CD8-positive, alpha-beta memory T cell (primary cell): ENCODE results near the gene PLA1A. TPM values are rescaled to one million over a fixed set of nuclear protein-coding genes. Genes with fewer than 3 reads are reported as not detected.
A peak's percentile ranks its signal among the peaks of the same experiment; 100 is the strongest.

ENCODE experiments used
- CTCF ChIA-PET: fragments of 350-600 bp; sonication (Branson Sonifier 250); formaldehyde crosslinking; loops from one replicate; lab custom pipeline; 2021; ENCODE audit warnings: antibody characterized with exemption; lab: Charles Lee
- POLR2A ChIA-PET: fragments of 350-600 bp; sonication (Branson Sonifier 250); formaldehyde crosslinking; loops from one replicate; lab custom pipeline; 2021; ENCODE audit warnings: antibody characterized with exemption; lab: Charles Lee
- DNase-seq, 5 donors: peaks; one replicate each; pipeline versions ENCODE4 v3.0.0 to v3.0.0-alpha.2; 2020 to 2022; ENCODE audit warnings: mixed read lengths in 1 of 5
- H3K27ac ChIP-seq: one replicate; pipeline ENCODE4 v1.7.0; 2013; ENCODE audit warnings: low read depth, mild to moderate bottlenecking, low read length, moderate library complexity
- H3K27me3 ChIP-seq: 2 replicates; pipeline ENCODE4 v1.7.0; 2013; ENCODE audit warnings: low read length, mild to moderate bottlenecking; ENCODE audit not compliant: insufficient read depth, poor library complexity, severe bottlenecking
- H3K36me3 ChIP-seq: 2 replicates; pipeline ENCODE4 v1.7.0; 2013; ENCODE audit warnings: mild to moderate bottlenecking, low read length, moderate library complexity; ENCODE audit not compliant: insufficient read depth
- H3K4me1 ChIP-seq: 2 replicates; pipeline ENCODE4 v1.7.0; 2013; ENCODE audit warnings: mild to moderate bottlenecking, low read length, moderate library complexity; ENCODE audit not compliant: insufficient read depth
- H3K4me3 ChIP-seq: 2 replicates; pipeline ENCODE4 v1.7.0; 2013; ENCODE audit warnings: mild to moderate bottlenecking, low read length
- H3K9me3 ChIP-seq: 2 replicates; pipeline ENCODE4 v1.7.0; 2013; ENCODE audit warnings: mild to moderate bottlenecking, low read length
- H3K27ac Mint-ChIP-seq, 8 donors: one replicate each; pipeline ENCODE4 v1.8.0; 2020 to 2021; ENCODE audit warnings: mixed read lengths in 8 of 8, mild to moderate bottlenecking in 6 of 8, inconsistent platforms in 3 of 8, moderate library complexity in 3 of 8
- H3K27me3 Mint-ChIP-seq, 2 donors: one replicate each; pipeline ENCODE4 v1.8.0; 2020 to 2021; ENCODE audit warnings: mixed read lengths in 2 of 2, mild to moderate bottlenecking in 1 of 2, moderate library complexity in 1 of 2
- H3K36me3 Mint-ChIP-seq, 3 donors: one replicate each; pipeline ENCODE4 v1.8.0; 2020 to 2021; ENCODE audit warnings: mixed read lengths in 3 of 3, inconsistent platforms in 1 of 3, mild to moderate bottlenecking in 1 of 3
- H3K4me1 Mint-ChIP-seq, 3 donors: one replicate each; pipeline ENCODE4 v1.8.0; 2020 to 2021; ENCODE audit warnings: mixed read lengths in 3 of 3, inconsistent platforms in 1 of 3, mild to moderate bottlenecking in 1 of 3
- H3K4me3 Mint-ChIP-seq, 7 donors: one replicate each; pipeline ENCODE4 v1.8.0; 2020 to 2021; ENCODE audit warnings: mixed read lengths in 7 of 7, mild to moderate bottlenecking in 6 of 7, moderate library complexity in 4 of 7, inconsistent platforms in 2 of 7
- H3K9me3 Mint-ChIP-seq, 5 donors: one replicate each; pipeline ENCODE4 v1.8.0; 2020 to 2022; ENCODE audit warnings: mixed read lengths in 5 of 5, mild to moderate bottlenecking in 3 of 5, moderate library complexity in 2 of 5, inconsistent platforms in 1 of 5
- polyA plus RNA-seq: library from polyadenylated mRNA; unstranded; fragments of 300-500 nt; fragmentation: Illumina TruSeq; gene quantifications from one replicate; pipeline ENCODE4 v1.2.3, GENCODE V29; 2021
- total RNA-seq, 2 experiments: library from RNA; stranded (reverse); gene quantifications; one replicate each; pipeline ENCODE4 v1.2.3, GENCODE V29; 2021

PLA1A gene
- total and polyA plus RNA-seq, 3 experiments from 2014 or later = 0.16 TPM; not detected in 2

GRCh38 chr3:119647171-119647570 is 49.5 kb downstream of the PLA1A start:
- H3K4me3 Mint-ChIP-seq = no peak overlapping the region
- ChIA-PET POLR2A (no interaction called here), CTCF (no interaction called here)
- H3K36me3 Mint-ChIP-seq = peaks cover 6 to 66% (median 23%) of the 10 kb centered on the region in 3 donors
- peaks cover 7% of the 10 kb centered on the region for H3K36me3 ChIP-seq
- H3K9me3 Mint-ChIP-seq = no peaks in the 10 kb centered on the region
- H3K9me3 ChIP-seq = no peaks in the 10 kb centered on the region
- no peaks in the 10 kb centered on the region for H3K4me1 Mint-ChIP-seq
- H3K27ac ChIP-seq = no peak overlapping the region
- no peaks in the 10 kb centered on the region for H3K27me3 ChIP-seq
- peak overlapping the region in 1 of 8 donors; percentile 12 for H3K27ac Mint-ChIP-seq
- no peak for DNase-seq
- no peaks in the 10 kb centered on the region for H3K4me1 ChIP-seq
- H3K27me3 Mint-ChIP-seq = peaks cover 0 to 2% of the 10 kb centered on the region in 2 donors
- no peak overlapping the region for H3K4me3 ChIP-seq

GRCh38 chr3:119647843-119648575 is 50.3 kb downstream of the PLA1A start:
- Mint-ChIP-seq H3K36me3 (peaks cover 6 to 61% (median 23%) of the 10 kb centered on the region in 3 donors), H3K9me3 (no peaks in the 10 kb centered on the region), H3K4me3 (no peak overlapping the region), H3K27ac (no peak overlapping the region), H3K4me1 (no peaks in the 10 kb centered on the region), H3K27me3 (peaks cover 0 to 2% of the 10 kb centered on the region in 2 donors)
- no peak overlapping the region for H3K27ac ChIP-seq
- DNase-seq = no peak
- peaks cover 7% of the 10 kb centered on the region for H3K36me3 ChIP-seq
- no peaks in the 10 kb centered on the region for H3K4me1 ChIP-seq
- no peak overlapping the region for H3K4me3 ChIP-seq
- CTCF ChIA-PET = no interaction called here
- H3K9me3 ChIP-seq = no peaks in the 10 kb centered on the region
- H3K27me3 ChIP-seq = no peaks in the 10 kb centered on the region
- POLR2A ChIA-PET = no interaction called here

GRCh38 chr3:119649761-119650160 is 52.1 kb downstream of the PLA1A start:
- H3K27ac Mint-ChIP-seq = peak overlapping the region in 1 of 8 donors; percentile 89
- H3K4me1 Mint-ChIP-seq = no peaks in the 10 kb centered on the region
- ChIA-PET CTCF (no interaction called here), POLR2A (no interaction called here)
- Histone ChIP-seq H3K4me3 (no peak overlapping the region), H3K4me1 (no peaks in the 10 kb centered on the region), H3K36me3 (peaks cover 7% of the 10 kb centered on the region), H3K9me3 (no peaks in the 10 kb centered on the region), H3K27me3 (no peaks in the 10 kb centered on the region), H3K27ac (no peak overlapping the region)
- no peak overlapping the region for H3K4me3 Mint-ChIP-seq
- peaks cover 6 to 49% (median 16%) of the 10 kb centered on the region in 3 donors for H3K36me3 Mint-ChIP-seq
- peaks cover 0 to 2% of the 10 kb centered on the region in 2 donors for H3K27me3 Mint-ChIP-seq
- H3K9me3 Mint-ChIP-seq = no peaks in the 10 kb centered on the region
- DNase-seq = no peak

- no peaks in the 10 kb centered on the region for H3K27me3 ChIP-seq
- H3K9me3 Mint-ChIP-seq = no peaks in the 10 kb centered on the region
- no peaks in the 10 kb centered on the region for H3K4me1 Mint-ChIP-seq
- no peaks in the 10 kb centered on the region for H3K9me3 ChIP-seq
- H3K4me3 ChIP-seq = no peak overlapping the region
- no peak overlapping the region for H3K4me3 Mint-ChIP-seq
- peaks cover 0 to 2% of the 10 kb centered on the region in 2 donors for H3K27me3 Mint-ChIP-seq
- H3K36me3 ChIP-seq = peaks cover 7% of the 10 kb centered on the region
- peaks cover 8 to 33% (median 17%) of the 10 kb centered on the region in 3 donors for H3K36me3 Mint-ChIP-seq
- no peaks in the 10 kb centered on the region for H3K4me1 ChIP-seq
- POLR2A ChIA-PET = no interaction called here
- DNase-seq = no peak
- no peak overlapping the region for H3K27ac Mint-ChIP-seq
- CTCF ChIA-PET = no interaction called here
- H3K27ac ChIP-seq = no peak overlapping the region
Measured at GRCh38 chr3:119652306-119653033, 54.8 kb downstream of the PLA1A start.

GRCh38 chr3:119653876-119654275 is 56.2 kb downstream of the PLA1A start:
- Histone ChIP-seq H3K9me3 (no peaks in the 10 kb centered on the region), H3K36me3 (peaks cover 2% of the 10 kb centered on the region), H3K4me3 (no peak overlapping the region), H3K27me3 (no peaks in the 10 kb centered on the region), H3K4me1 (no peaks in the 10 kb centered on the region), H3K27ac (no peak overlapping the region)
- POLR2A ChIA-PET = no interaction called here
- peaks cover 0 to 2% of the 10 kb centered on the region in 2 donors for H3K27me3 Mint-ChIP-seq
- no peak overlapping the region for H3K4me3 Mint-ChIP-seq
- no peaks in the 10 kb centered on the region for H3K4me1 Mint-ChIP-seq
- no peak overlapping the region for H3K27ac Mint-ChIP-seq
- peaks cover 8 to 26% (median 17%) of the 10 kb centered on the region in 3 donors for H3K36me3 Mint-ChIP-seq
- no peak for DNase-seq
- no peaks in the 10 kb centered on the region for H3K9me3 Mint-ChIP-seq
- CTCF ChIA-PET = no interaction called here

- POLR2A ChIA-PET = no interaction called here
- H3K27me3 Mint-ChIP-seq = peaks cover 0 to 1% of the 10 kb centered on the region in 2 donors
- no peaks in the 10 kb centered on the region for H3K9me3 Mint-ChIP-seq
- H3K4me1 Mint-ChIP-seq = no peaks in the 10 kb centered on the region
- CTCF ChIA-PET = no interaction called here
- Histone ChIP-seq H3K27me3 (no peaks in the 10 kb centered on the region), H3K4me3 (no peak overlapping the region), H3K9me3 (no peaks in the 10 kb centered on the region), H3K4me1 (no peaks in the 10 kb centered on the region), H3K27ac (no peak overlapping the region), H3K36me3 (no peaks in the 10 kb centered on the region)
- DNase-seq = no peak
- H3K4me3 Mint-ChIP-seq = no peak overlapping the region
- H3K27ac Mint-ChIP-seq = peak overlapping the region in 1 of 8 donors; percentile 14
- peaks cover 8 to 21% (median 13%) of the 10 kb centered on the region in 3 donors for H3K36me3 Mint-ChIP-seq
Measured at GRCh38 chr3:119657887-119658702, 60.4 kb downstream of the PLA1A start.

- Mint-ChIP-seq H3K9me3 (no peaks in the 10 kb centered on the region), H3K4me1 (no peaks in the 10 kb centered on the region), H3K4me3 (no peak overlapping the region), H3K27me3 (peaks cover 0 to 1% of the 10 kb centered on the region in 2 donors), H3K36me3 (peaks cover 8 to 21% (median 13%) of the 10 kb centered on the region in 3 donors), H3K27ac (no peak overlapping the region)
- no peak overlapping the region for H3K27ac ChIP-seq
- no peaks in the 10 kb centered on the region for H3K27me3 ChIP-seq
- H3K4me3 ChIP-seq = no peak overlapping the region
- ChIA-PET CTCF (no interaction called here), POLR2A (interaction anchor here (0.7 kb wide), 1 partner anchor 160 kb away, joined by 8 read pairs; no protein-coding TSS in a partner anchor)
- H3K4me1 ChIP-seq = no peaks in the 10 kb centered on the region
- H3K9me3 ChIP-seq = no peaks in the 10 kb centered on the region
- no peaks in the 10 kb centered on the region for H3K36me3 ChIP-seq
- no peak for DNase-seq
Measured at GRCh38 chr3:119658994-119659393, 61.3 kb downstream of the PLA1A start.
